Nucleus accumbens (tissue), 56 donors: ENCODE measurements around the gene NUP98.

Experiments
- DNase-seq, 56 donors: peaks; one replicate each; lab custom pipeline; 2025; lab: John Stamatoyannopoulos, UW

The NUP98 gene

DNA sequence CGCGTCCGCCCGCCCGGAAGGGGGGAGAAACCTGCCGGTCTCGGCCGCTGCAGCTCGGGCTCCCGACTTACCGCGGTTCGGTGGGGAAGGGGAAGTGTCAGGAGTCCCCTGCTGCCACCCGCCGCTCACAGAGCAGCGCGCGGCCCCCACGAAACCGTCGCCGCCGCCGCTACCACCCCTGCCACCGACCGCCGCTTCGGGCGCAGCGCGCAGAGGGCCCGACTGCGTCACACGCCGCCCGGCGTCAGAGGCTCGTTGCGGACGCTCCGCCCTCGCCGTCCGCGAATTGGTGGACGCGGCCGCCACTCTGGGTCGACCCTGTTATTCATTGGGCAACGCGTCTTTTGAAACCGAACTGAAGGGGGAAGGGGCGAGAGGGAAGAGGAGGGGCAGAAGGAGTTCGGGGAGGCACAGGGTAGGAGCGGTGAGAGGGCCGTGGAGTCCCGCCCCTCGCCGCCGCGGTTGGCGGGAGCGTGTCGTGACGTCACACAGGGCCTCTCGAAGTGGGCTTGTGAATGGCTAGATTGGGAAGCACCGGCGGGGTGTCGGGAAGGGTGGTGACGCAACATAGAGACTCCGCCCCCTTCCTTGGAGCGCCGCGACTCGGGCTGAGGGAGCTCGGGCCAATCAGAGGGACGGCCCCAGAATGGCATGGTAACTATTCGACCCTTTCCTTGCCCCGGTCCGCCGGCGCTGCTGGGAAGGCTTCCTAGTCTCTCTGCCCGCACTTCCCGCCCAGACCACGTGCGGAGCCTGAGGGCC, at the start of gene NUP98:
NUP98 (minus strand) TSS at position 226 of the 762 bp plus-strand sequence. CDS start 15,437 bp downstream, outside the sequence.
- DNase-seq, result peak; percentile 81 to 100 (median 99)

DNA sequence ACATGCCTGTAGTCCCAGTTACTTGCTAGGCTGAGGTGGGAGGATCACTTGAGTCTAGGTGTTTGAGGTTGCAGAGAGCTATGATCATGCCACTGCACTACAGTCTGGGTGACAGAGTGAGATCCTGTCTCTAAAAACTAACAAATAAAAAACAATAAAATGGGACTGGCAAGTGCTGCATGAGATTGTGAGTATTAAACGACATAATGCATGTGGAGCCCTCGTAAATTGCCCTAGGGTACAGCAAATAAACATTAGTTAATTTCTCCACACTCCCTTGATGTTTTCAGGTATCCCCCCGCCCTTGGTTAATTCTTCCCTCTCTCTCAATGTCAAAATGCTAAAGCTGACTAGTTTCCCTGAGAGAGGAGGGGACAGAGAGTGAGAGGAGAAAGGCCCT, 48.3 kb upstream of the NUP98 start:
- DNase-seq, result no peak

DNA sequence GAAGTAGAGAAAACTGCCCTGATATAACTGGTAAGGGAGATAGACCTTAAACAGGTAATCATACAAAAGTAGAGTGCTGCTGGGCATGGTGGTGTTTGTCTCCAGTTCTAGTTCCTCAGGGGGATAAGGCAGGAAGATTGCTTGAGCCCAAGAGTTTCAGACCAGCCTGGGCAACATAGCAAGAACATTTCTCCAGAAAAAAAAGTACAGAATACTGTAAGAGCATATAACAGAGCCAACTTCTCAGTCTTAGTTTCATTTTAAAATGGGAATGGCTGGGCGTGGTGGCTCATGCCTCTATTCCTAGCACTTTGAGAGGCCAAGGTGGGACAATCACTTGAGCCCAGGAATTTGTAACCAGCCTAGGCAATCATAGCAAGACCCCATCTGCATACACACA, 47.9 kb upstream of the NUP98 start:
- DNase-seq, result no peak

DNA sequence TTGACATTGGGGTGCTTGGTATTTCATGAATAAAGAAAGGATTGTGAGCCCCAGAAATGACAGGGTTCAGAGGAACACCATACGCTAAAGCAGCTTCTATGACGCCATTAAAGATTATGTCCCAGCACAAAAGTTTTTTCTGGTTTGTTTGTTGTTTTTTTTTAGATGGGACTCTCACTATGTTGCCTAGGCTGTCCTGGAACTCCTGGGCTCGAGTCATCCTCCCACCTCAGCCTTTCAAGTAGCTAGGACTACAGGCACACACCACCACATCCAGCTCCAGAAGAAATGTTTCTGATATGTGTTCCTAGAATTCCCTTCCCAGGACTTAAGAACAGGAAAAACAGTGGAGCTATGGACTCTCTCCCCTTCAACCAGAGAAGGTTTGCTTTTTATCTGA, 46.0 kb upstream of the NUP98 start:
- DNase-seq, result no peak

DNA sequence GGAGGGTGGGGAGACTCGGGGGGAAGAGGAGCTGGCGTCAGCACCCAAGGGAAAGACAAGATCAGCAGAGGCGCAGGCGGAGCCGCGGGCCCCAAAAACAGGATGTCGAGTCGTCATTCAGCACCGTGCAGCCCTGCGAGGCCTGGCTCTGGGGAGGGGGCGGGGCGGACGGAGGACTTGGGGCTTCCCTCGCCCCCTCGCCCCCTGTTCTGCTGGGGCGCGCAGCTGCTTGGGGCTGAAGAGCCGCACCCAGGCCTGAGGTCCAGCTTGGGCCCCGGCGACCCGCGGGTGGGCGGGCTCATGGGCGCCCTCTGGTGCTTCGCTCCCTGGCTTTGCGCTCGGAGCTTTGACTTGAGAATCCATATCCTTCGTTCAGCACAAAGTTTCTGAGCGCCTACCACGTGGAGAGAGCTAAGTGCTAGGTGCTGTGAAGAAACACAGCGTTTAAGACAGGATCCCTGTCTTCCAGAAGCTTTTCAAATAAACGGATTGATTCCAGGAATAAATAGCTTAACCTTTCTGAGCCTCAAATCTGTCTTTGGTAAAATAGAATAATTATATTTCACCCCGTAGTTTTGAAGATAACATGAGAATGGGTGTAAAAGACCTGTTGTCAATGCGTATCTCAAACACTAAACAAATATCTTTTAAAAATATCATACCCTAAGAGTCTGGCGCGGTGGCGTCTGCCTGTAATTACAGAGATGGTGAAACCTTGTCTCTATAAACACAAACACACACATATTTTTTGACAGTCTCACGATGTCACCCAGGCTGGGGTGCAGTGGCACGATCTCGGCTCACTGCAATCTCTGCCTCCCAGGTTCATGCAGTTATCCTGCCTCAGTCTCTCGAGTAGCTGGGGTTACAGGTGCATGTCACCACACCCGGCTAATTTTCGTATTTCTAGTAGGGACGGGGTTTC, 44.3 kb upstream of the NUP98 start:
- peak in 51 of 56 donors; percentile 55 to 94 (median 81) for DNase-seq

DNA sequence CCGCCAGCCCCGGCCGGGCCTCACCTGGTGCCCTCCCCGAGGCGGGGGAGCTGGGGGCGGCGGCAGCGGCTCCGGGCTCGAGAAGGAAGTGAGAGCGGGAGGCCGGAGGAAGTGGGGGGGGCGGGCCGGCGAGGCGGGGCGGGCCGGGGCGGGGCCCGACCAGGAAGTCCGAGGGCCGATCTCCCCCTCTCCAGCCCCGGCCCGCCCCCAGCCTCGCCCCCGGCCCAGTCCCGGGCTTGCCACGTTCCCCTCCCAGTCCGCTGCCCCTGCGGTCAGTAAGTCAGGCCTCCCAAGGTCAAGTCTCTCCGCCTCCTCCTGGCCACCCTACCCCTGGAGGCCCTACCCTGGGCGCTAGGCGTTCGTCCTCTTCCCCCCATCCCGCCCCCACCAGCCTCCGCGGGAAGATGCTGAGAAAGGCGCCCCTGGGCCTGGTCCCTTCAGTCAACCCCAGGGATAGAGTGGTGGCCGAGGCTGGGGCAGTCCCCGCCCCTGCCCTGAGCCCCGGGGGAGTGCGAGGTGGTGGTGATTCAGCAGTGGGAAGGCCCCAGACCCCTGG, 43.6 kb upstream of the NUP98 start, which contains the start of gene RHOG:
RHOG (minus strand) TSS at position 90 of the 556 bp plus-strand sequence. CDS start 12,821 bp downstream, outside the sequence.
- peak in 49 of 56 donors; percentile 50 to 94 (median 78) for DNase-seq

DNA sequence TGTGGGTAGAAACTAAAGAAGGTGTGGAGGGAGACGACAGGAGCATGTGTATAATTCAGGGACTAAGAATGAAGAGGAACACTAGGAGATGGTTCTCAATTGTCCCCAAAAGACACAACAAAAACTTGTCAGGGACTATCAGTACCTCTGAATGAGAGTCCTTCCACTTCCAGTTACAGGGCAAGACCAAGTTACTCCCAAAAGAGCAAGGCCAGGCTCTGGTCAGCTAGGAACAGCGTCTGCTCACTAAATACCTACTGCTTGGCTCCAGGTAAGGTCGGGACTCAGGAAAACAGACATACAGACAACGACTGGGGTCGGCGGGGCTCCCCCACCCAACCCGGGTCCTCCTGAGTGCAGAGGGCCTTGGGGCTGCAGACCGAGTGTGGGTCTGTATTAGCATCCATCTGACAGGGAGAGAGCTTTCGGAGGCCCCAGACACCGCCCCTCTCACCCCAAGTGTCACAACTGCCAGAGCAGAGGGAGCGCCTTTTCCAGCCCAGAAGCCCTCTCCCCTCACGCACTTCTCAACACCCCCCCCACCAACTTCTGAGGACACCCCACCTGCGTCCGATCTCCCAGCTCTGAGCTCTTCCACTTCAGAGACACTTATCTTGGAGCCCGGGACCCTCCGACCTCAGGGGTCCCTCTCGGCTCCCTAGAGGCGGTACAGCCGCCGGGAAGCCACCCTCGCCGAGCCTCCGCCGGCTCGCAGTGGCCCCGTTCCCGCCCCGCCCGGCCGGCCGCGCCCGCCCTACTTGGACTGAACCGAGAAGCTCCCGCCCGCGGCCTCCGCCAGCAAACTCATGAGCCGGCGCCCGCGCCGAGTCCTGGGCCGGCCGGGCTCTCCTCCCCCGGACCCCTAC, 42.9 kb upstream of the NUP98 start:
- DNase-seq, result peak in 4 of 56 donors; percentile 35 to 83 (median 68)

DNA sequence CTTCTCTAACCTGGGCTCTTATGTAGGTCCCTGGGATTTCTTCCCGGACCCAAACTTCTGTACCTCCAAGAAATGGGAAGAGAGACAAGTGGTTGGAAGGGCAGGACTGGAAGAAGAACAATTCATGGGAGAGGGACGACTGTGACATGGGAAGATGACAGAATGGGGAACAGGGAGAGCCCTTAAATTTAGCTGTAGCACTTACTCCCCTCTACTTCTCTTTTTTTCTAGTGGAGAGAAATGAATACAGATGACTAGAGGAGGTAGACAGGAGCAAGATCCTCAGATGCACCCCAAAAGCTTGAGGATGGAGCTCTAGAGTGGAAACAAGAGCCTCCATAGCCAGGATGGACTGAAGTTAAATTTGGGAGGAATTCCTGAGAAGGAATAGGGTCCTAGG, 41.1 kb upstream of the NUP98 start:
- no peak for DNase-seq

DNA sequence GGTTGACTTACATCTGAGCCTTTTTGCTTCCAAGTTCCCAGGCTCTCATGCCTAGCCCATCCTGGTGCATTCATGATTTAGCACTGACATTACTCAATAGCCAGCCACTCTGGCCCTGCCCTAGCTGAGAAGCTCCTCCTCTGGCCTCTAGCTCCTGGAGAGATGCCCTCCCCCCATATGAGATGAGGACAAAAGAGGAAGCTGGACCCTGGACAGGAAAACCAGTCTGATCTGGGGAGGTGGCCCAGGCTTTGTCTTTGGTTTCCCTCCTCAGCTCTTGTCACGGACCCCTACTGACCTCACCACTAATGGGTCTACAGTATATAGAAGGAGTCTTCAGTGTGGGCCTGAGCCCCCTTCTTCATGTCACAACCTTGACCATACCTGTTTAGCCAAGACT, 40.4 kb upstream of the NUP98 start:
- DNase-seq, result peak in 16 of 56 donors; percentile 10 to 54 (median 38)

DNA sequence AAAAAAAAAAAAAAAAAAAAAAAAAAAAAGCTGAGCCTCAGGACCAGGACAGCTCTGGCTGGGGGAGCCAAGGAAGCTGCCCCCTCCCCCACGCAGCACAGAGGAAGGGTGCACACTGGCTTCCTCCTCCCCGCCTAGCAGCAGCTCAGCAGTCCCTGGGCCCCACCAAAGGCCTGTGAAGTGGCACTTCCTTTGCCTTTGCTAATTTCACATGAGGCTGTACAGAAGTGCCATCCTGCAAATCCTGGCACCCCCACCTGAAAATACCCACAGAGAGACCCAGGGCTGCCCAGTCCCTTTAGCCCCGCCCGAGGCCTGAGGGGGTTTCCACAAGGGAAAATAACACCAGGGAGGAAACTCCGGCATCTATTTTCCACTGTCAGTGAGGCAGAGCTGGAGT, 39.5 kb upstream of the NUP98 start:
- peak in 3 of 56 donors; percentile 15 to 28 (median 20) for DNase-seq

DNA sequence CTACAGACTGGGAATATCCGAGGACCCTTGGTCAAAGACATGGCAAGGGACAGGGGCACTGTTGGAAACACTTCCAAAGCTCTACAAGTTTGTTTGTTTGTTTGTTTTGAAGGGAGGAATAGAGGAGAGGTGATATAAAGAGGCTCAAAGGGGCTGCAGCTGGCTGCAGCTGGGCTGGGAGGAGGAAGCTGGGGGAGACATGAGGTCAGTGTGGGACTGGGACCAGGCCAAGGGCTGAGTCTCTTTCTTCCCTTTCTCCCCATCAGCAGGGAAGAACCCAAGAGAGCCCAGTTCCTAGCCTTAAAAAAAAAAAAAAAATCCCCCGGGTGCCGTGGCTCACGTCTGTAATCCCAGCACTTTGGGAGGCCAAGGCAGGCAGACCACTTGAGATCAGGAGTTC, 38.4 kb upstream of the NUP98 start:
- DNase-seq, result peak in 20 of 56 donors; percentile 19 to 64 (median 34)

DNA sequence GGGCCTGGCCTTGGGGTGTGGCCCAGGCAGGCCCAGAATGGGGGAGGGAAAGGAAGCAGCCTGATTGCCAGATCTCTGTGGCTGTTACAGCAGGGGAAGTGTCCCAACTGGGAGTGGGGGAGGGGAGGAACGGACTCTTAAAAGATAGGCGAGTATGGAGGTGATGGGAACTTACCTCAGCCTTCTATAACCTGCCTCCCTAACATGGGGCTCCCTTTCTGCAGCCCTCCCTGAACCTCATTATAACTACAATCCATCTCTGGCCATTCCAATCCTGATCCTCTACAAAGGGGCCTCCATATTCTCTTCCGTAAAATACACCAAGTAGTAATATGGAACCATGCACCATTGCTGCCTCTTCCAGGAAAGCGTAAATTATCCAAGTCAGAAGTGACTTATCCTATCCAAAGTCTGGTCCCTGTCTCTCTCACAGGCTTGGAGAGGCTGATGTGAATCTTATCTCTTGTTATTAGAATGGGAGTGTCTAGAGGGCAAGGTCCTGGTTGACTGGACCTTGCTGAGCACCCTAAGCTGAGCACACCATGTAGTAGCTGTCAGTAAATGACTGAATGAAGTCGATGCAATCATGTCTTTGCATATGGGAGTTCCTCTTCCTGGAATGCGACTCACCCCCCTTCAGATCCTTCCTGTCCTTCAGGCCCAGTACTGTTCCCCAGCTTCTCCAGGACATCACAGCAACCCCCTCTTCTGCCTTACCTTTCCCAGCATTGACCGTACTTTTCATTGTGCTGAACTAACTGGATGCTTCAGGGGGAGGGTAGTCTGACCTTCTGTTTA, 37.5 kb upstream of the NUP98 start:
- peak in 8 of 56 donors; percentile 7 to 41 (median 24) for DNase-seq

DNA sequence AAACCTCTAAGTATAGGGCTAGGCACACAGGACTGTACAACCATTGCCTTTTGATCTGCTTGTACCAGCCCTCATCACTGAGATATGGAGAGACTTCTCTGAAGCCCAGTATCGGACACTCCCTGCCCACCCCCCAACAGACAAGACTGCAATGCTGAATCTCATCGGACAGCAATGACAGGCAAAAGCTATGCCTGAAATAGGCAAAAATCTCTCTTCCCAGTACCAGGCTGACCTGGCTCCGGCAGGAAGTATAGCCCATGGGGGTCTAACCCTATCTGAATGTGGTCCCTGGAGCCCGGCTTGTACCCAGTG, 37.0 kb upstream of the NUP98 start:
- DNase-seq, result peak in 1 of 56 donors; percentile 21

DNA sequence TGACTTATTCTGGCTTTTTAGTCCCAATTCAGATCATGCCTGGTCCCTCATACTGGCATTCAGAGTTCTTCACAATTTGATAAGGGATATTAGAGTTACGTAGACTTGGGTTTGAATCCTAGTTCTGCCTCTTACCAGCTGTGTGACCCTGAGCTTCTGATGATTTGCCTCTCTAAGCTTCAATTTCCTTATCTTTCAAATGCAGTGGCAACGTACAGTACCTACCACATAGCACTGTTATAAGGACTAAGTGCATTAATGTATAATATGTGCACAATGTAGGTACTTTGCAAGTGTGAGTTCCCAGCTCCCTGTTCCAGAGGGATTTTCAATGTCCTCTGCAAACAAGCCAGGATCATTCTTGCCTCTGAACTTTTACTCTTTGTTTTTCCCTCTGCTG, 36.1 kb upstream of the NUP98 start:
- no peak for DNase-seq

DNA sequence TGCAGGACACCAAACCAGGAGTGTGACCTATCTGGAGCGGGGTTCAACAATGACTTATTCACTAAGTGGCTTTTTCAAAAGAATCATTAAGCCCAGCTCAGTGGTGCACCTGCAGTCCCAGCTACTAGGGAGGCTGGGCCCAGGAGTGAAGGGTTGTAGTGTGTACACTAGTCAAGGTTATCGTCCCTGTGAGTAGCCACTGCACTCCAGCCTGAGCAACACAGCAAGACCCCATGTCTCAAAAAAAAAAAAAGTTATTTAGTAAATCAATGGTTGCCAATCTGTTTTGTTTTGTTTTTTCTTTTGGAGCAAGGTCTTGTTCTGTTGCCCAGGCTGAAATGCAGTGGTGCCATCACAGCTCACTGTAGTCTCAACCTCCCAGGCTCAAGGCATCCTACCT, 35.5 kb upstream of the NUP98 start:
- DNase-seq, result no peak

DNA sequence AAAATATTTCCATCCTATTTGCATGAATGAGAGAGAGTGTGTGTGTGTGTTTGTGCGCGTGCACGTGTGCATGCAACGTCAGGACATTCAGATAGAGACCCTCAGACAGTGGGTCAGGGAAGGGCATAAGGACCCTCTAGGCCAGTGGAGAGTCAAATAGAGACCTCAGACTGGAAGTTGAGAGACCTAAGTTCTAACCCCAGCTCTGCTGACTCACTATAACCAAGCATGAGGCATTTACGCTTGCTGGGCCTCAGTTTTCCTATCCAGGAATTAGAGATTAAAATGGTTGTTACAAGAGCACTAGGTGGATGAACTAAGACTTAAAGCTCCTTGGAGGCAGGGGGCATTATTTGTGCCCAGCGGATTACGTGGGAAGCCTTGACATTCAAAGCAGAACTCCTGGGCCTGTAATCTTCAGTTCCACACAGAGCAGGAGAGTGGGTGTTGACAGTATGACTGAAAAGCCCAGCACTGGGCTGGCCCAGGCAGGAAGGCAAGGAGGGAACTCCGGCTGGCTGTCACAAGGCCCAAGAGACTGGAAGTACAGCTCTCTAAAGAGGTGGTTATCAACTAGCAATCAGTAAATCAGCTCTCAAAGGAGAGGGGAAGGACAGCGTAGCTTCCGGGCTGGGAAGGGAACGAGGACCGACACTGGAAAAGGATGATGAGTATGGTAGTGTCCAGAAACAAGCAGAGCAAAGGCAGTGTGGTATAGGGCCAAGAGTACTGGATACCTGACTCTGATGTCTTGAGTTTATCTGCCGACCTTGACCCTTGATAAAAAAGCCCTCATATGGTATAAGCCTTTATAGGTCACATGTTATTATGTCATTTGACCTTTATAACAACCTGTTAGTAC, 34.3 kb upstream of the NUP98 start:
- peak in 4 of 56 donors; percentile 8 to 19 (median 12) for DNase-seq

DNA sequence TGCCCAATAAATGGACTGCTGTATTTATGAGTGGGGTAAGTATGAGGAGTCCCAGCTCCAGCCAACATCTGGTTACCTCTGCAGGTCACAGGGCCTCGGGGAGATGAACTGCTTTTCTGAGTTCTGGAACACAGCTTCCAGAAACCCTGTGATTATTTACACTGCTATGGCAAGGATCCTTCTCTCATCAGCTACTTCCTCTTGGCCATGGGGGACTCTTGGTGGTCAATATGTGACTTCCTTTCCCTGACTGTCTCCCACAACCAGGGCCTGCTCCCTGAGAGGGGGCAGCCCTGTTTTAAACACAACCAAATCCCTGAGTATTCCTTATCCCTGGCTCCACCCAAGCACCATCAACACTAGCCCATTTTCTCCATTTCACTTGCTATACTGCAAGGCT, 33.4 kb upstream of the NUP98 start:
- no peak for DNase-seq

DNA sequence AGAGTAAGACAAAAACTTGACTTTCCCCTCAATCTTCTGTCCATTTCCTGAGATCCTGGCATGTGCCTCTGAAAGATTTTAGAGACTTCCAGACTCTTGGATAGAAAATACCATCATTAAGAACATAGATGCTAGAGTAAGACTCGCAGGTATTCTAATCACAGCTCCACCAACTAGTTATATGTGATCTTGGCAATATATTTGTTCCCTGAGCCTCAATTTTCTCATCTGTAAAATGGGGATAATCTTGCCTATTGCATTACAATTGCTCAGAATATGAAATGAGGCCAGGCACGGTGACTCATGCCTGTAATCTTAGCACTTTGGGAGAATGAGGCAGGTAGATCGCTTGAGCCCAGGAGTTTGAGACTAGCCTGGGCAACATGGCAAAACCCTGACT, 32.7 kb upstream of the NUP98 start:
- no peak for DNase-seq
